HG02678 (cell line): ENCODE results near the gene SEC14L6.
"Not testable (repeated sequence)": the region's sequence is repeated elsewhere in the genome, so short reads cannot be mapped to it uniquely, and the experiment has no call there.

Source experiments
- ATAC-seq: cut with Tn5 transposase; IDR thresholded peaks from one replicate; pipeline ENCODE4 v1.9.1; 2021; ENCODE audit warnings: mild to moderate bottlenecking, moderate library complexity; ENCODE audit not compliant: unreplicated experiment

SEC14L6 gene

GRCh38 chr22:30546616-30547015 lies at the start of gene SEC14L6:
Gene SEC14L6 (minus strand): TSS chr22:30546741. CDS start chr22:30546682, 59 bp downstream.
- ATAC-seq = no peak

- ATAC-seq = no peak
Observed at GRCh38 chr22:30596199-30596598, 49.7 kb upstream of the SEC14L6 start.

- not testable (repeated sequence) for ATAC-seq
Observed at GRCh38 chr22:30592360-30592713, 45.8 kb upstream of the SEC14L6 start.

GRCh38 chr22:30591588-30592359 lies 45.2 kb upstream of the SEC14L6 start, which contains the start of gene PES1:
Gene PES1 (minus strand): TSS chr22:30591910. CDS start chr22:30591833, 77 bp downstream.
- peak; percentile 97 for ATAC-seq

- ATAC-seq = no peak
Observed at GRCh38 chr22:30591191-30591587, 44.6 kb upstream of the SEC14L6 start.

GRCh38 chr22:30586414-30586813 lies 39.9 kb upstream of the SEC14L6 start:
- no peak for ATAC-seq

- no peak for ATAC-seq
Observed at GRCh38 chr22:30584441-30584840, 37.9 kb upstream of the SEC14L6 start.

- no peak for ATAC-seq
Observed at GRCh38 chr22:30582788-30583545, 36.4 kb upstream of the SEC14L6 start.

GRCh38 chr22:30582051-30582450 lies 35.5 kb upstream of the SEC14L6 start:
- no peak for ATAC-seq

GRCh38 chr22:30580896-30581295 lies 34.4 kb upstream of the SEC14L6 start:
- no peak for ATAC-seq

- ATAC-seq = no peak
Observed at GRCh38 chr22:30578481-30578880, 31.9 kb upstream of the SEC14L6 start.

- ATAC-seq = no peak
Observed at GRCh38 chr22:30575859-30576258, 29.3 kb upstream of the SEC14L6 start.

GRCh38 chr22:30574997-30575671 lies 28.6 kb upstream of the SEC14L6 start:
- no peak for ATAC-seq

- ATAC-seq = no peak
Observed at GRCh38 chr22:30574095-30574981, 27.8 kb upstream of the SEC14L6 start, which contains the start of gene GAL3ST1. Gene GAL3ST1 (minus strand): TSS chr22:30574665. CDS start chr22:30557392, 17,273 bp downstream.

- no peak for ATAC-seq
Observed at GRCh38 chr22:30573594-30574094, 27.1 kb upstream of the SEC14L6 start.

GRCh38 chr22:30572840-30573593 lies 26.5 kb upstream of the SEC14L6 start:
- no peak for ATAC-seq

GRCh38 chr22:30572210-30572609 lies 25.7 kb upstream of the SEC14L6 start:
- no peak for ATAC-seq

GRCh38 chr22:30569674-30570202 lies 23.2 kb upstream of the SEC14L6 start:
- no peak for ATAC-seq

GRCh38 chr22:30568137-30568805 lies 21.7 kb upstream of the SEC14L6 start:
- ATAC-seq = no peak
